Stimulated activated CD4-positive, alpha-beta T cell treated with anti-CD3 and anti-CD28 coated beads, TNF-alpha, amount 100 ng/mL, for 1 hour (primary cell): ENCODE measurements around the gene DEFB110.

Experiments
- DNase-seq, 3 donors: peaks; one replicate each; pipeline ENCODE4 v3.0.0-alpha.2; 2020; ENCODE audit warnings: low read depth in 3 of 3, low spot score in 1 of 3

DEFB110 gene

GRCh38 chr6:50021894-50022293 lies at the start of gene DEFB110:
DEFB110 (minus strand) TSS chr6:50021994; CDS start chr6:50021935, 59 bp downstream.
- no peak for DNase-seq

GRCh38 chr6:50070101-50070500 lies 48.3 kb upstream of the DEFB110 start:
- no peak for DNase-seq

GRCh38 chr6:50062051-50062450 lies 40.3 kb upstream of the DEFB110 start:
- no peak for DNase-seq

GRCh38 chr6:50056242-50056641 lies 34.4 kb upstream of the DEFB110 start:
- no peak for DNase-seq

GRCh38 chr6:50049829-50050228 lies 28.0 kb upstream of the DEFB110 start, which contains the start of gene DEFB112:
DEFB112 (minus strand) TSS chr6:50049929; CDS start chr6:50049869, 60 bp downstream.
- no peak for DNase-seq

GRCh38 chr6:50047026-50047425 lies 25.2 kb upstream of the DEFB110 start:
- no peak for DNase-seq

- no peak for DNase-seq
Measured at GRCh38 chr6:50030777-50031562, 9.2 kb upstream of the DEFB110 start.

- no peak for DNase-seq
Measured at GRCh38 chr6:50030350-50030749, 8.6 kb upstream of the DEFB110 start.

GRCh38 chr6:50025258-50025657 lies 3.5 kb upstream of the DEFB110 start:
- no peak for DNase-seq

GRCh38 chr6:50007819-50008218 lies 14.0 kb downstream of the DEFB110 start:
- no peak for DNase-seq

- DNase-seq, result no peak
Measured at GRCh38 chr6:50003139-50003538, 18.7 kb downstream of the DEFB110 start.

GRCh38 chr6:49995278-49995677 lies 26.5 kb downstream of the DEFB110 start:
- no peak for DNase-seq

- no peak for DNase-seq
Measured at GRCh38 chr6:49988900-49989299, 32.9 kb downstream of the DEFB110 start.

GRCh38 chr6:49987749-49988148 lies 34.0 kb downstream of the DEFB110 start:
- DNase-seq, result no peak

- no peak for DNase-seq
Measured at GRCh38 chr6:49986551-49986950, 35.2 kb downstream of the DEFB110 start.

GRCh38 chr6:49982046-49982445 lies 39.7 kb downstream of the DEFB110 start:
- DNase-seq, result no peak

GRCh38 chr6:49980898-49981297 lies 40.9 kb downstream of the DEFB110 start:
- no peak for DNase-seq

- no peak for DNase-seq
Measured at GRCh38 chr6:49979584-49979983, 42.2 kb downstream of the DEFB110 start.

GRCh38 chr6:49978332-49979226 lies 43.2 kb downstream of the DEFB110 start:
- no peak for DNase-seq

GRCh38 chr6:49969605-49970004 lies 52.2 kb downstream of the DEFB110 start, which contains the start of gene DEFB113:
DEFB113 (minus strand) TSS chr6:49969625; CDS start chr6:49969625, 0 bp downstream.
- DNase-seq, result no peak
